ENCODE results near the gene BAIAP3.

DNA sequence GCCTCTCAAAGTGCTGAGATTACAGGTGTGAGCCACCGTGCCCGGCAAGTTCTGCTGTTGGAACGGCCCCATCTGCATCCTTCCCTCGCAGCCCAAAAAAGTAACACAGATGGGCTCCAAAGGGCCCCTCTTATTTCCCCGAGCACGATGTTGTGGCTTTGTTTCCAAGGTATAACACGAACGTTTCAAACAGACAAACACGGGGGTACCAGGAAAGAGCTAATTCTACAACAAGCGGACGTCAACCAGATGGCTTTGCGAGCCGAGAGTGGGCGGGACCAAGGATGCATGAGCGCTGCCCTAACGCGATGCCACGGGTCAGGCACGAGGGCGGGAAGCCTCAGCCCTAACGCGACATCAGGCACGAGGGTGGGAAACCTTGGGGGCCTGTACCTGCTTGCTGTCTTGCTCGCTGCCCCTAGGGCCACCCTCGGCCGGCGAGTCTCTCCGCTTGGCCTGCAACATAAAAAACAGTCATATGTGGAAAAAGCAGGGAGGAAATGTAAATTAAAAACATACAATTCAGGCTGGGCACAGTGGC is 56.9 kb downstream of the BAIAP3 start:
- TF ChIP-seq, protein P1, sequence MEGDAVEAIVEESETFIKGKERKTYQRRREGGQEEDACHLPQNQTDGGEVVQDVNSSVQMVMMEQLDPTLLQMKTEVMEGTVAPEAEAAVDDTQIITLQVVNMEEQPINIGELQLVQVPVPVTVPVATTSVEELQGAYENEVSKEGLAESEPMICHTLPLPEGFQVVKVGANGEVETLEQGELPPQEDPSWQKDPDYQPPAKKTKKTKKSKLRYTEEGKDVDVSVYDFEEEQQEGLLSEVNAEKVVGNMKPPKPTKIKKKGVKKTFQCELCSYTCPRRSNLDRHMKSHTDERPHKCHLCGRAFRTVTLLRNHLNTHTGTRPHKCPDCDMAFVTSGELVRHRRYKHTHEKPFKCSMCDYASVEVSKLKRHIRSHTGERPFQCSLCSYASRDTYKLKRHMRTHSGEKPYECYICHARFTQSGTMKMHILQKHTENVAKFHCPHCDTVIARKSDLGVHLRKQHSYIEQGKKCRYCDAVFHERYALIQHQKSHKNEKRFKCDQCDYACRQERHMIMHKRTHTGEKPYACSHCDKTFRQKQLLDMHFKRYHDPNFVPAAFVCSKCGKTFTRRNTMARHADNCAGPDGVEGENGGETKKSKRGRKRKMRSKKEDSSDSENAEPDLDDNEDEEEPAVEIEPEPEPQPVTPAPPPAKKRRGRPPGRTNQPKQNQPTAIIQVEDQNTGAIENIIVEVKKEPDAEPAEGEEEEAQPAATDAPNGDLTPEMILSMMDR (conservative IDR thresholded peaks at IDR 0.05; ENCODE audit: low read depth, low read length): no peak
- TF ChIP-seq SMC3 (IDR thresholded peaks at IDR 0.05; ENCODE audit: low read depth, low read length) (no peak), NFE2L2 (IDR thresholded peaks at IDR 0.05; ENCODE audit: low read depth, low read length) (no peak)
- TF ChIP-seq, protein P2, sequence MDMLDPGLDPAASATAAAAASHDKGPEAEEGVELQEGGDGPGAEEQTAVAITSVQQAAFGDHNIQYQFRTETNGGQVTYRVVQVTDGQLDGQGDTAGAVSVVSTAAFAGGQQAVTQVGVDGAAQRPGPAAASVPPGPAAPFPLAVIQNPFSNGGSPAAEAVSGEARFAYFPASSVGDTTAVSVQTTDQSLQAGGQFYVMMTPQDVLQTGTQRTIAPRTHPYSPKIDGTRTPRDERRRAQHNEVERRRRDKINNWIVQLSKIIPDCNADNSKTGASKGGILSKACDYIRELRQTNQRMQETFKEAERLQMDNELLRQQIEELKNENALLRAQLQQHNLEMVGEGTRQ (IDR thresholded peaks at IDR 0.05; ENCODE audit: low read depth, low read length): no peak

Data from IMR-90 (cell line).